Osteocyte (in vitro differentiated cells): ENCODE data around the gene GAL. TPM values are rescaled to one million over a fixed set of nuclear protein-coding genes. Genes with fewer than 3 reads are reported as not detected.

Source experiments
- DNase-seq: peaks from one replicate; pipeline ENCODE4 v3.0.0; 2021; ENCODE audit warnings: mixed read lengths; ENCODE audit not compliant: unreplicated experiment; ENCODE audit errors: extremely low spot score
- H3K27ac Mint-ChIP-seq: one replicate; pipeline ENCODE4 v1.8.0; 2021; ENCODE audit warnings: mild to moderate bottlenecking, mixed read lengths; ENCODE audit not compliant: unreplicated experiment
- H3K27me3 Mint-ChIP-seq: one replicate; pipeline ENCODE4 v1.8.0; 2021; ENCODE audit warnings: mixed read lengths; ENCODE audit not compliant: unreplicated experiment
- H3K36me3 Mint-ChIP-seq: one replicate; pipeline ENCODE4 v1.8.0; 2021; ENCODE audit warnings: mixed read lengths; ENCODE audit not compliant: unreplicated experiment
- H3K4me1 Mint-ChIP-seq: one replicate; pipeline ENCODE4 v1.8.0; 2021; ENCODE audit warnings: mixed read lengths; ENCODE audit not compliant: unreplicated experiment
- H3K4me3 Mint-ChIP-seq: one replicate; pipeline ENCODE4 v1.8.0; 2021; ENCODE audit warnings: mild to moderate bottlenecking, moderate library complexity, mixed read lengths; ENCODE audit not compliant: unreplicated experiment
- H3K9me3 Mint-ChIP-seq: one replicate; pipeline ENCODE4 v1.8.0; 2021; ENCODE audit warnings: mixed read lengths; ENCODE audit not compliant: unreplicated experiment
- total RNA-seq: library from RNA; stranded (reverse); gene quantifications from 2 replicates; pipeline ENCODE4 v1.2.1, GENCODE V29; 2021
- TF ChIP-seq, protein P1 (sequence below): fragments of 200-600 bp; sonication (generic); IDR thresholded peaks from 2 replicates; pipeline ENCODE4 v1.5.0; 2021; ENCODE audit warnings: antibody characterized with exemption, mild to moderate bottlenecking, moderate library complexity

Gene GAL
- total RNA-seq, 1 donor from 2014 or later: not detected

DNA sequence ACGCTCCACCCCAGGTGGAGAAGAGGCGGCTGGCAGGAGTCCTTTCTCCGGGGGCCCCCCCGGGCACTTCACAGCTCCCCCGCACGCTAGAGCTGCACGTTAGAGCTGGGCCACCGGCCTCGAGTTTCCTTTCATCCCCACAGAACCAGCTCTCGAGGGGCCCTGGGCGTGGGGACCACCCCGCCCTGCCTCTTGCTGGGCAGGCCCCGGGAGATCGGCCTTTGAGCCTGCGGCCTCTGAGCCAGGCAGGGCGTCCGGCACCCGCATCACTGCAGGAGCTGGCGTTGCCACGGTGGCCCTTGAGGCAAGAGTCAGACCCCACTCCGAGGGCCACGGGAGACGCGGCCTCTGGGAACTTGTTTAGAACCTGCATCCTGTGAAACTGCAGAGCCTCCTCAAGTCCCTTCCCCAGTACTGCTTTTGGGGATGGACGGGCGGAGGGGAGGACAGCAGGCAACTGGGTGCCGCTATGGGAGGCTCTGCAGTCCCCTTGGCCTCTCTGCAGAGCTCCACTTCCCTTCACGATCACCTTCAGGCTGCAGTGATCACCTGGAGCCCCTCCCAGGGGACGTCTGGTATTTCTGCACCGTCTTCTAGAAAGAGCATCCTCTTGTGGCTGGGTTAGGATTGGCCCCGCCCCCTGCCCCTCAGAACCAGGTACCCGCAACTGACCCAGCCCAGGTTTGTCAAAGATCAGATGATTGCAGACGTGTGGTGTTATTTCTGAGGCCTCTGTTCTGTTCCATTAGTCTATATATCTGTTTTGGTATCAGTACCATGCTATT is 13.9 kb upstream of the GAL start:
- peaks cover 8% of the 10 kb centered on the region for H3K4me1 Mint-ChIP-seq
- H3K27me3 Mint-ChIP-seq: peaks cover 40% of the 10 kb centered on the region
- no peak for DNase-seq
- H3K4me3 Mint-ChIP-seq: no peak overlapping the region
- TF ChIP-seq, protein P1, sequence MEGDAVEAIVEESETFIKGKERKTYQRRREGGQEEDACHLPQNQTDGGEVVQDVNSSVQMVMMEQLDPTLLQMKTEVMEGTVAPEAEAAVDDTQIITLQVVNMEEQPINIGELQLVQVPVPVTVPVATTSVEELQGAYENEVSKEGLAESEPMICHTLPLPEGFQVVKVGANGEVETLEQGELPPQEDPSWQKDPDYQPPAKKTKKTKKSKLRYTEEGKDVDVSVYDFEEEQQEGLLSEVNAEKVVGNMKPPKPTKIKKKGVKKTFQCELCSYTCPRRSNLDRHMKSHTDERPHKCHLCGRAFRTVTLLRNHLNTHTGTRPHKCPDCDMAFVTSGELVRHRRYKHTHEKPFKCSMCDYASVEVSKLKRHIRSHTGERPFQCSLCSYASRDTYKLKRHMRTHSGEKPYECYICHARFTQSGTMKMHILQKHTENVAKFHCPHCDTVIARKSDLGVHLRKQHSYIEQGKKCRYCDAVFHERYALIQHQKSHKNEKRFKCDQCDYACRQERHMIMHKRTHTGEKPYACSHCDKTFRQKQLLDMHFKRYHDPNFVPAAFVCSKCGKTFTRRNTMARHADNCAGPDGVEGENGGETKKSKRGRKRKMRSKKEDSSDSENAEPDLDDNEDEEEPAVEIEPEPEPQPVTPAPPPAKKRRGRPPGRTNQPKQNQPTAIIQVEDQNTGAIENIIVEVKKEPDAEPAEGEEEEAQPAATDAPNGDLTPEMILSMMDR: no peak
- H3K36me3 Mint-ChIP-seq: no peaks in the 10 kb centered on the region
- no peaks in the 10 kb centered on the region for H3K9me3 Mint-ChIP-seq
- no peak overlapping the region for H3K27ac Mint-ChIP-seq

DNA sequence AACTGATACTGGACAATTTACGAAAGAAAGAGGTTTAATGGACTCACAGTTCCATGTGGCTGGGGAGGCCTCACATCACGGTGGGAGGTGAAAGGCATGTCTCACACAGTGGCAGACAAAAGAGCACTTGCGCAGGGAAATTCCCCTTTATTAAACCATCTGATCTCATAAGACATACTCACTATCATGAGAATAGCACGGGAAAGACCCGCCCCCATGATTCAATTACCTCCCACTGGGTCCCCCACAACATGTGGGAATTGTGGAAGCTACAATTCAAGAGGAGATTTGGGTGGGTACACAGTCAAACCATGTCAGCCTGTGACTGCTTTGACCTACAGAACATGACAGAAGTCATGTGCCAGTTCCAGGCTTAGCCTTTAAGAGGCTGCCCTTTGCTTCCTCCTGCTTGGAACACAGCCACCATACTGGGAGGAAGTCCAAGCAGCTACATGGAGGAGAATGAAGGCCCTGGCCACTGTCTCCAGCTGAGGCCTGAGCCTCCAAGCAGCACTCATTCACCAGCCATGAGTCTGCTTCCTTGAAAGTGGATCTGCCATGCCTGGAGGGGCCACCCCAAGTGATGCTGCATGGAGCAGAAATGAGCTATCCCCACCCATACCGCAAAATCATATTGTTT is 10.9 kb upstream of the GAL start:
- TF ChIP-seq, protein P1: no peak
- DNase-seq: no peak
- no peak overlapping the region for H3K27ac Mint-ChIP-seq
- peaks cover 16% of the 10 kb centered on the region for H3K4me1 Mint-ChIP-seq
- H3K9me3 Mint-ChIP-seq: no peaks in the 10 kb centered on the region
- peaks cover 28% of the 10 kb centered on the region for H3K27me3 Mint-ChIP-seq
- H3K36me3 Mint-ChIP-seq: no peaks in the 10 kb centered on the region
- no peak overlapping the region for H3K4me3 Mint-ChIP-seq

DNA sequence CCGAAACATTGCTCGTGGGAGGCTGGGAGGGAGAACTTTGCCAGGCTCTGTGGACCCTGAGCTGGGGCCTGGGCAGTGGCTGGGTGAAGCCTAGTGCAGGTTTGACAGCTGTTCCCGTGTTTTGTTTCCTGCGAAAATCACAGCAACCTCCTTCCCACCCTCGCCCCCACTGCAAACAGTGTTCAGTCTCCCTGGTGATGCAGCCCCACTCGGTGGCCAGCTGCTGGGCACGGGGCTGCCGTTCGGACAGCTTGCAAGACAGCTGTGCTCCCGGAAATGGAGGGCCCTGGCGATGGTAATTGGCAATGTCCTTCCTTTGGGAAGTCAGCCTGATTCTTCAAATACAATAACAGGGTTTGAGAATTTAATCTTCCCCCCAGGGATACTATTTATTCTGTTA is 10.4 kb upstream of the GAL start:
- Mint-ChIP-seq H3K27me3 (peaks cover 23% of the 10 kb centered on the region), H3K27ac (no peak overlapping the region), H3K4me1 (peaks cover 16% of the 10 kb centered on the region), H3K9me3 (no peaks in the 10 kb centered on the region), H3K4me3 (no peak overlapping the region), H3K36me3 (no peaks in the 10 kb centered on the region)
- TF ChIP-seq, protein P1: no peak
- no peak for DNase-seq

DNA sequence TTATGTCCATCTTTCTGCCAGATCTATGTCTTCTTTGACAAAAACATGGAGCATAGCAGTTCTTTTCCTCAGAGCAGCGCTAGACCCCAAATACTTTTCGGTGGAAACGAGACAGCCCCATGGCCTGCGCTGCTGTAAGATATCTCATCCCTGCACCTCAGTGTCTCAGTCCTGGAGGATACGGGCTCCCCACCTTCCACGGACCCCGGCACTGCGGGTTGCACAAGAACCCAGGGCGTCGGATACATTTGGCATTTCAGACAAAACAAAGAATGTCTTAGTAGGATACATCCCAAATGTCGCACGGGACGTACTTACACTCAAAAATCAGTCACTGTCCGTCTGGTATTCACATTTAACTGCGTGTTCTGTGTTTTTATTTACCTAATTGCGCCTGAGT is 9.9 kb upstream of the GAL start:
- H3K4me3 Mint-ChIP-seq: no peak overlapping the region
- no peak overlapping the region for H3K27ac Mint-ChIP-seq
- H3K27me3 Mint-ChIP-seq: peaks cover 20% of the 10 kb centered on the region
- H3K9me3 Mint-ChIP-seq: no peaks in the 10 kb centered on the region
- DNase-seq: no peak
- peaks cover 16% of the 10 kb centered on the region for H3K4me1 Mint-ChIP-seq
- H3K36me3 Mint-ChIP-seq: no peaks in the 10 kb centered on the region
- TF ChIP-seq, protein P1: no peak

DNA sequence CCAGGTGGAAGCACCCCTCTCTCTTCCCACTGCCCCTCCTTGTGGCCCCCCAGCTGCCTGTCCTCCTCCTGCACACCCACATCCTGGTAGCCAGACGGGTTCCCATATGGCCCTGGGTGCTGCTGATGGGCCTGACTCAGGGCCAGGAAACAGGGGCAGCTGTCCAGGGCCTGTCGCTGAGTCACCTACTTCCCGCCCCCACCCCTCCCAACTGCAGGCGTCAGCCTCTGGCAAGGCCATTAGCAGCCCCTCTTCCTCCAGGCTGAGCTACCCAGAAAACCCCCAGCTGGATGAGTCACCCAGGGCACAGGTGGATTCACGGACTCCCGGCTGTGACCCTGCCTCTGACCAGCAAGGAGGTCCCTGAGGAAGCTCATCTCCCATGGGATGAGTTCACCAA is 6.9 kb upstream of the GAL start:
- no peak for DNase-seq
- H3K4me1 Mint-ChIP-seq: peaks cover 16% of the 10 kb centered on the region
- H3K9me3 Mint-ChIP-seq: no peaks in the 10 kb centered on the region
- TF ChIP-seq, protein P1: no peak
- peaks cover 4% of the 10 kb centered on the region for H3K27me3 Mint-ChIP-seq
- no peak overlapping the region for H3K4me3 Mint-ChIP-seq
- no peak overlapping the region for H3K27ac Mint-ChIP-seq
- no peaks in the 10 kb centered on the region for H3K36me3 Mint-ChIP-seq
